Measurements from ENCODE around the gene ITGB7. TPM values are rescaled to one million over a fixed set of nuclear protein-coding genes. Genes with fewer than 3 reads are reported as not detected.

The ITGB7 gene
- total and polyA plus RNA-seq, 2 of the 4 experiments (the other 2 are of a cell fraction): 0.18 to 0.44 TPM

DNA sequence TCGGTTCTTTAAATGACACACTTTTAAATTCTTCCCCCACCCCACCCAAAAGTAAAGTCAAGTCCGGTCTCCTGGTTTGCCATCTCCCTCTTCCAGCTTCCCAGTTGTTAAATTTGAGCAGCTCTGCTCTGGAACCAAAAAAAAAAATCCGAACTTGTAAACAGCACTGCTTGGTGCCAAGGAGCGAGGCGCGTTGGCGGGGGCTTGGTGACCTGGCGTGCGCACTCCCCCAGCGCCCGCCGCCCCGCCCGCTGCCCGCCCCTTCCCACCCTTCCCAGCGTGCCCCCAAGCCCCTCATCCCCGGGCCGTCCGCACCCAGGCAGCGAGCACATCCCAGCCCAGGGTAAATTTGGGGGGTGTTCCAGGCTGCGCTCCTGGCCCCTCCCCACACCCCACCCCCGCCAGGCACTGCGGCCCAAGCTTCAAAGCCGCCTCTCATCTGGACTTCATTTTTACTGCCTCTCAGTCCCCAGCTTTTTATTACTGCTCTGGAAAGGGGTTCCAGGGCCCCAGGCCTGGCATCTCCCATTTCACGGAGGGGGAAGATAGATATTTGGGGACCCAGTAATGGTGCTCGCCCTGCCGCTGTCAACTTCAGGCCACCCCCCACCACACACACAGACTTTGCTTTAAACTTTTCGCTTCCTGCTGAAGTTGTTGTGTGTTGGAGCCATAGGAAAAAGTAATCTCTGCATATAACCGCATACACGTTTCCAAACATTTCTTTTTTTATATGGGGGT lies 11.7 kb upstream of the ITGB7 start (continued):
- no peak for TF ChIP-seq BHLHE40 (IDR thresholded peaks at IDR 0.05; ENCODE audit: low read depth, low read length)
- no peak for TF ChIP-seq POLR2A (IDR thresholded peaks at IDR 0.05; ENCODE audit: low read depth, low read length)
- TF ChIP-seq MAFK (IDR thresholded peaks at IDR 0.05; ENCODE audit: low read depth, low read length): no peak

DNA sequence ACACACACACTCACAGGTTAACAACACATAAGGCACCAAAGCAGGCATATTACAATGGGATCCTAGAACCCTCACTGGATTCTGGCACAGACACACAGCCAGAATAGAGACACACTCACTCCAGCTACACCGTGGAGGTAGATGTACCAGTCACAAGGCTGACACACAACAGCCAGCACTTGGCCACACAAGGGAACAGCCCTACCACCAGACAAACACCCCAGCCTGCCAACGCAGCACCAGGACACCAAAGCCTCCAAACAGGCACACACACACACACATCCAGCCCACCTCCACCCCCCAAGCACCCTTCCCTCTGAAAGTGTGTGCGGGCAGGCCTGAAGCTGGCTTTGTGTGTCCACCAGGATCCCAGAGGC lies 10.9 kb upstream of the ITGB7 start:
- H3K18ac ChIP-seq (ENCODE audit: low read depth, low read length): peak overlapping the region; percentile 83
- peaks cover 12% of the 10 kb centered on the region for H4K20me1 ChIP-seq (ENCODE audit: insufficient read depth, low read length)
- H3K4me3 ChIP-seq (ENCODE audit: insufficient read depth, low read depth, low read length): peak overlapping the region; percentile 53; the same call in 1 of the 2 replicates
- H3K36me3 ChIP-seq (ENCODE audit: control insufficient read depth, insufficient read depth, low read length): peaks cover 20% of the 10 kb centered on the region
- DNase-seq (peak; percentile 27), ATAC-seq (ENCODE audit: low read depth) (no peak)
- TF ChIP-seq FOS (IDR thresholded peaks at IDR 0.05; ENCODE audit: low read depth, low read length): no peak
- TF ChIP-seq CTCF (conservative IDR thresholded peaks at IDR 0.05; ENCODE audit: low read depth, low read length): no peak
- TF ChIP-seq POLR2A (IDR thresholded peaks at IDR 0.05; ENCODE audit: low read depth, low read length): no peak
- no peak for TF ChIP-seq RFX5 (IDR thresholded peaks at IDR 0.05; ENCODE audit: low read depth, low read length)
- no peak for TF ChIP-seq RAD21 (IDR thresholded peaks at IDR 0.05; ENCODE audit: low read length)
- no peak for TF ChIP-seq MAZ (IDR thresholded peaks at IDR 0.05; ENCODE audit: borderline replicate concordance, low read depth, low read length)
- TF ChIP-seq, protein P1, sequence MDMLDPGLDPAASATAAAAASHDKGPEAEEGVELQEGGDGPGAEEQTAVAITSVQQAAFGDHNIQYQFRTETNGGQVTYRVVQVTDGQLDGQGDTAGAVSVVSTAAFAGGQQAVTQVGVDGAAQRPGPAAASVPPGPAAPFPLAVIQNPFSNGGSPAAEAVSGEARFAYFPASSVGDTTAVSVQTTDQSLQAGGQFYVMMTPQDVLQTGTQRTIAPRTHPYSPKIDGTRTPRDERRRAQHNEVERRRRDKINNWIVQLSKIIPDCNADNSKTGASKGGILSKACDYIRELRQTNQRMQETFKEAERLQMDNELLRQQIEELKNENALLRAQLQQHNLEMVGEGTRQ (IDR thresholded peaks at IDR 0.05; ENCODE audit: low read depth, low read length): no peak
- TF ChIP-seq MAFK (IDR thresholded peaks at IDR 0.05; ENCODE audit: low read depth, low read length): no peak
- TF ChIP-seq RCOR1 (IDR thresholded peaks at IDR 0.05; ENCODE audit: insufficient replicate concordance, low read length): no peak
- no peak for TF ChIP-seq BHLHE40 (IDR thresholded peaks at IDR 0.05; ENCODE audit: low read depth, low read length)
- TF ChIP-seq CHD1 (IDR thresholded peaks at IDR 0.05; ENCODE audit: low read depth, low read length): no peak
- no peak for TF ChIP-seq SMC3 (IDR thresholded peaks at IDR 0.05; ENCODE audit: low read depth, low read length)
- H2AK9ac ChIP-seq (replicated peaks; ENCODE audit: low read depth, low read length, poor library complexity): peak overlapping the region; percentile 92
- peak overlapping the region; percentile 89 for H3K4ac ChIP-seq (ENCODE audit: low read depth, low read length)
- peak overlapping the region; percentile 53 for H2BK5ac ChIP-seq (ENCODE audit: low read depth, low read length, poor library complexity, severe bottlenecking)
- dilution Hi-C loops (cut with HindIII; ENCODE audit: low sequenced_read_pairs, unreplicated experiment): no loop called here
- H3K27me3 ChIP-seq (ENCODE audit: control insufficient read depth, insufficient read depth, low read length): no peaks in the 10 kb centered on the region
- H2AK5ac ChIP-seq (ENCODE audit: low read depth, low read length): peak overlapping the region; percentile 73
- no TSS peak for BruUV-seq (replicated peaks)
- H4K5ac ChIP-seq (ENCODE audit: low read depth, low read length): peak overlapping the region; percentile 18
- H3K9me3 ChIP-seq (ENCODE audit: control insufficient read depth, insufficient read depth, low read length): no peaks in the 10 kb centered on the region
- H3K14ac ChIP-seq (replicated peaks; ENCODE audit: low read depth, low read length): peak overlapping the region; percentile 89
- H3K79me1 ChIP-seq (ENCODE audit: low read depth in 1 of 2, low read length in 2 of 2): peaks cover 30 to 76% of the 10 kb centered on the region in 2 experiments
- H3K27ac ChIP-seq (ENCODE audit: insufficient read depth, low read length): peak overlapping the region; percentile 58; the same call in 1 of the 2 replicates
- peaks cover 17% of the 10 kb centered on the region for H3K9me1 ChIP-seq (ENCODE audit: insufficient read depth, low read length)
- H2BK20ac ChIP-seq (ENCODE audit: low read depth, low read length): peak overlapping the region; percentile 72
- peaks cover 30% of the 10 kb centered on the region for H3K4me1 ChIP-seq (ENCODE audit: control insufficient read depth, insufficient read depth, low read length)
- ChIA-PET POLR2A (ENCODE audit: unreplicated experiment) (interaction anchor here (0.9 kb wide), 1 partner anchor 12 kb away, joined by 3 read pairs; no protein-coding TSS in a partner anchor), CTCF (interaction anchor here (0.7 kb wide), 1 partner anchor 74 kb away, joined by 3 read pairs; no protein-coding TSS in a partner anchor)
- H2AFZ ChIP-seq (replicated peaks; ENCODE audit: low read length, poor library complexity): peak overlapping the region; percentile 61
- peak overlapping the region; percentile 85 for H3K23ac ChIP-seq (ENCODE audit: low read depth, low read length)
- peak overlapping the region; percentile 75 for H4K91ac ChIP-seq (ENCODE audit: insufficient read depth, low read depth, low read length)
- H4K8ac ChIP-seq (ENCODE audit: low read depth in 2 of 2, low read length in 2 of 2): peak overlapping the region; percentile 17 to 59; a peak in 3 of 4 replicates
- peak overlapping the region; percentile 32 for H3K9ac ChIP-seq (ENCODE audit: low read depth, low read length)
- H2BK15ac ChIP-seq (ENCODE audit: low read depth, low read length): peak overlapping the region; percentile 7; the same call in 1 of the 3 replicates
- in situ Hi-C loops (cut with MboI; ENCODE audit: low sequenced_read_pairs): loop anchor here (10.0 kb wide), 1 partner anchor 297 kb away; no protein-coding TSS in a partner anchor
- intact Hi-C loops (cut with micrococcal nuclease): loop anchor here (1.0 to 10.0 kb wide), 3 partner anchors 34 to 107 kb away; partner anchors contain the start of gene AAAS
- H2BK120ac ChIP-seq (ENCODE audit: low read depth, low read length): peak overlapping the region; percentile 56
- H3K56ac ChIP-seq (ENCODE audit: extremely low read depth, insufficient read depth, low read length): peak overlapping the region; percentile 7; the same call in 1 of the 2 replicates
- 39% methylated on average over 2 of the region's 3 CpGs; no CpG with 5 or more reads in 1 of the 2 experiments for WGBS, 2 experiments (ENCODE audit: extremely low coverage in 2 of 2, insufficient read length in 1 of 2)
- peak overlapping the region; percentile 80 for H3K4me2 ChIP-seq (ENCODE audit: low read depth, low read length)
